ENCODE results near the gene PPP1R2.

The PPP1R2 gene

DNA sequence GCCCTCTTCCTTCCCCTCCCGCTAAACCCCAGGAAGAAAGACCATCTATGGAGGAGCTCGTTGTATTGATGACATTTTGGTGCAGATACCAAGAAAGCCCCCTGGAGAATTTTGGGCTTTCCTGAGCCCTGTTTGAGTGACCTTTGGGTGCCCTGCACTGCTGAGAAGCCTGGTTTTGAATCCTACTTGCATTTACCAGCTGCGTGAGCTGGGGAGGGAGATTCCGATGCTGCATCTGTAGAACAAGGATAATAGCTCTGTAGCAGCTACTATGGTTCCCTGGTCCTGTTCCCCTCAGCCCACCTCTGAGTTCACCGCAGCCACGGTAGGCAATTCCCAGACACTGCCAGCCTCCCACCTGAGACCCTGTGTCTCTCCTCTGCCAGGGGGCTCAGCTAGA lies 35.4 kb upstream of the PPP1R2 start:
- H3K4me1 Mint-ChIP-seq: peaks cover 20% of the 10 kb centered on the region
- no peak overlapping the region for H3K27ac Mint-ChIP-seq
- H3K27me3 Mint-ChIP-seq (ENCODE audit: low read depth): peaks cover 5% of the 10 kb centered on the region
- H3K4me3 Mint-ChIP-seq: no peak overlapping the region
- no peaks in the 10 kb centered on the region for H3K9me3 Mint-ChIP-seq
- H3K36me3 Mint-ChIP-seq (ENCODE audit: low read depth): no peaks in the 10 kb centered on the region
- TF ChIP-seq, protein P1, sequence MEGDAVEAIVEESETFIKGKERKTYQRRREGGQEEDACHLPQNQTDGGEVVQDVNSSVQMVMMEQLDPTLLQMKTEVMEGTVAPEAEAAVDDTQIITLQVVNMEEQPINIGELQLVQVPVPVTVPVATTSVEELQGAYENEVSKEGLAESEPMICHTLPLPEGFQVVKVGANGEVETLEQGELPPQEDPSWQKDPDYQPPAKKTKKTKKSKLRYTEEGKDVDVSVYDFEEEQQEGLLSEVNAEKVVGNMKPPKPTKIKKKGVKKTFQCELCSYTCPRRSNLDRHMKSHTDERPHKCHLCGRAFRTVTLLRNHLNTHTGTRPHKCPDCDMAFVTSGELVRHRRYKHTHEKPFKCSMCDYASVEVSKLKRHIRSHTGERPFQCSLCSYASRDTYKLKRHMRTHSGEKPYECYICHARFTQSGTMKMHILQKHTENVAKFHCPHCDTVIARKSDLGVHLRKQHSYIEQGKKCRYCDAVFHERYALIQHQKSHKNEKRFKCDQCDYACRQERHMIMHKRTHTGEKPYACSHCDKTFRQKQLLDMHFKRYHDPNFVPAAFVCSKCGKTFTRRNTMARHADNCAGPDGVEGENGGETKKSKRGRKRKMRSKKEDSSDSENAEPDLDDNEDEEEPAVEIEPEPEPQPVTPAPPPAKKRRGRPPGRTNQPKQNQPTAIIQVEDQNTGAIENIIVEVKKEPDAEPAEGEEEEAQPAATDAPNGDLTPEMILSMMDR (IDR thresholded peaks at IDR 0.05; ENCODE audit: unreplicated experiment in 3 of 3): no peak

DNA sequence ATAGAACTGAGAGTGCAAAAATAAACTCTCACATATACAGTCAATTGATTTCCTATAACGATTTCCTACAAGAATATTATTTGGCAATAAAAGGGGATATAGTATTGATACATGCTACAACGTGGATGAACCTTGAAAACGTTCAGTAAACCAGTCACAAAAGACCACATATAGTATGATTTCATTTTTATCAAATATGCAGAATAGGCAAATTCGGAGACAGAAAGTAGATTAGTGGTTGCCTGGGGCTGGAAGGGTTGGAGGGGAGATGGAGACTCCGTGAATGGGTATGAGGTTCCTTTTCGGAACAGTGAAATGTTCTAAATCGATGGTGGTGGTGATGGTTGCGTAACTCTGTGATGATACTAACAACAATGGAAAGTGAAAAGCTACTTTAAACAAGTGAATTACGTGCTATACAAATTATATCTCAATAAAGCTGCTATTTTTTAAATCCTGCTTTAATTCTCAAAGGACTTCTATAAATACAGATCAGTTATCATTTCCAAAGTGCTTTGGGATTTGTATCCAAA lies 34.6 kb upstream of the PPP1R2 start:
- H3K9me3 Mint-ChIP-seq: no peaks in the 10 kb centered on the region

DNA sequence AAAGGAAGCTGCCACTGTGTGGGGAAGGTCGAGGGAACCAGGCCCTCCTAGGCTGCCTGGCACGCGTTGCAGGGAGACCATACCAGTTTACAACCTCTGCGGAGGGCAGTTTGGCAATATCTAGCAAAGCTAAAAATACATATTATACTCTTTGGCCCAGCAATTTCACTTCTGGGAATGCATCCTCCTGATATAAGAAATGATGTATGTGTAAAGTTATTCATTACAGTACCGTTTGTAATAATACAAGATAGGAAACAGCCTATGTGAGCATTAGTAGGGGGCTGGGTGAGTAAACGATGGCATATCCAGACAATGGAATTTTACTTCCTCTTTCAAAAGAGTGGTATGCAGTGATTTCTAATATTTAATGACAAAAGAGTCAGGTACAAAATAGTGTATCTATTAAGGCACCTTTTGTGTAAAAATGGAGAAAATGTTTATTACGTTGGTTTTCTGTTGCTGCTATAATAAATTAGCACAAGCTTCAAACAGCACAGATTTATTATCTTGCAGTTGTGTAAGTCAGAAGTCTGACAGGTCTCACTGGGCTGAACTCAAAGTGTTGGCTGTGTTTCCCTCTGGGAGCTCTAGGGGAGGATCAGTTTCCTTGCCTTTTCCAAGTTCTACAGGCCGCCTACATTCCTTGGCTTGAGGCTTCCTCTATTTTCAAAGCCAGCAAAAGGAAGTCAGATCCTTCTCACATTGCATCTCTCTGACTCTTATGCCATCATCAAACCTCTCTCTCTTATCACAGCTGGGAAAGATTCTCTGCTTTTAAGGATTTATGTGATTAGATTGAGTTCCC lies 31.6 kb upstream of the PPP1R2 start:
- no peaks in the 10 kb centered on the region for H3K9me3 Mint-ChIP-seq

More for the DNA sequence above, 34.6 kb upstream of the PPP1R2 start:
- peaks cover 14% of the 10 kb centered on the region for H3K4me1 Mint-ChIP-seq
- H3K36me3 Mint-ChIP-seq (ENCODE audit: low read depth): no peaks in the 10 kb centered on the region
- H3K27ac Mint-ChIP-seq: no peak overlapping the region
- TF ChIP-seq, protein P1 (IDR thresholded peaks at IDR 0.05; ENCODE audit: unreplicated experiment in 3 of 3): no peak
- H3K4me3 Mint-ChIP-seq: no peak overlapping the region
- peaks cover 5% of the 10 kb centered on the region for H3K27me3 Mint-ChIP-seq (ENCODE audit: low read depth)

GRCh38 chr3:195573611-195574496 lies 30.7 kb upstream of the PPP1R2 start:
- TF ChIP-seq, protein P1 (IDR thresholded peaks at IDR 0.05; ENCODE audit: unreplicated experiment in 3 of 3): no peak
- H3K4me1 Mint-ChIP-seq: no peaks in the 10 kb centered on the region
- no peak overlapping the region for H3K4me3 Mint-ChIP-seq
- no peaks in the 10 kb centered on the region for H3K9me3 Mint-ChIP-seq
- H3K27ac Mint-ChIP-seq: no peak overlapping the region
- H3K27me3 Mint-ChIP-seq (ENCODE audit: low read depth): peaks cover 12% of the 10 kb centered on the region
- H3K36me3 Mint-ChIP-seq (ENCODE audit: low read depth): no peaks in the 10 kb centered on the region

More for the DNA sequence above, 31.6 kb upstream of the PPP1R2 start:
- Mint-ChIP-seq H3K27me3 (ENCODE audit: low read depth) (peaks cover 12% of the 10 kb centered on the region), H3K27ac (no peak overlapping the region), H3K36me3 (ENCODE audit: low read depth) (no peaks in the 10 kb centered on the region), H3K4me1 (no peaks in the 10 kb centered on the region), H3K4me3 (no peak overlapping the region)
- TF ChIP-seq, protein P1 (IDR thresholded peaks at IDR 0.05; ENCODE audit: unreplicated experiment in 3 of 3): no peak

DNA sequence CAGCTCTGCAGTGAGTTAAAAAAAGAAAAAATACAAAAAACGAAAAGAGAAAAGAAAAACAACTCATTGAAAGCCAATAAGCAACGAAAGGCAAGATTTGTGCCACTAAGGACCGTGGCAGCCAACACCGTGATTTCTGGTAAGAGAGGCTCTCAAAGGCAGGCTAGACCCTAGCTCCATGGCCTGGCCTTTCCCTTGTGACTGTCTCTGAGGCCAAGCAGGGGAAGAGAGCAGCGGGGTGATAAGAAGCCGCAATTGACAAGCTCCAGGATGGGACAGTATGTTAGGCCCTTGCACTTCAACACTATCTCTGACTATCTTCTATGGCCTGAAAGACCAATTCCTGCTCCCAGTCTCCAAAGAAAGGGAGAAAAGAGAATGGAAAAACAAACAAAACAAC lies 28.2 kb upstream of the PPP1R2 start:
- Mint-ChIP-seq H3K9me3 (no peaks in the 10 kb centered on the region), H3K4me3 (no peak overlapping the region), H3K27me3 (ENCODE audit: low read depth) (peaks cover 7% of the 10 kb centered on the region), H3K36me3 (ENCODE audit: low read depth) (no peaks in the 10 kb centered on the region), H3K27ac (no peak overlapping the region), H3K4me1 (peaks cover 5% of the 10 kb centered on the region)
- TF ChIP-seq, protein P1 (IDR thresholded peaks at IDR 0.05; ENCODE audit: unreplicated experiment in 3 of 3): no peak
